Calu3 (cell line): ENCODE data around the gene SIPA1L3. TPM values are rescaled to one million over a fixed set of nuclear protein-coding genes. Genes with fewer than 3 reads are reported as not detected.

Source experiments
- BruUV-seq: library from RNA; stranded (reverse); fragments of 400-500 nt; replicated peaks from 2 replicates; lab custom pipeline; 2021; lab: Mats Ljungman, UMichigan
- CTCF ChIA-PET: fragments of 300-600 bp; sonication (Branson Sonifier 250); formaldehyde crosslinking; loops from one replicate; lab custom pipeline; 2022; ENCODE audit warnings: antibody characterized with exemption; lab: Charles Lee
- DNase-seq: peaks from one replicate; pipeline ENCODE4 v3.0.0; 2022
- H3K27ac Mint-ChIP-seq: one replicate; pipeline ENCODE4 v1.8.0; 2022; ENCODE audit warnings: mixed read lengths; ENCODE audit not compliant: unreplicated experiment
- H3K27me3 Mint-ChIP-seq: one replicate; pipeline ENCODE4 v1.8.0; 2022; ENCODE audit warnings: mixed read lengths; ENCODE audit not compliant: unreplicated experiment
- H3K36me3 Mint-ChIP-seq: one replicate; pipeline ENCODE4 v1.8.0; 2022; ENCODE audit warnings: mild to moderate bottlenecking, moderate library complexity, mixed read lengths; ENCODE audit not compliant: insufficient read depth, unreplicated experiment
- H3K4me1 Mint-ChIP-seq: one replicate; pipeline ENCODE4 v1.8.0; 2022; ENCODE audit warnings: mild to moderate bottlenecking, low read depth, mixed read lengths; ENCODE audit not compliant: unreplicated experiment
- H3K4me3 Mint-ChIP-seq: one replicate; pipeline ENCODE4 v1.8.0; 2022; ENCODE audit warnings: mild to moderate bottlenecking, low read depth, moderate library complexity, mixed read lengths; ENCODE audit not compliant: unreplicated experiment
- H3K9me3 Mint-ChIP-seq: one replicate; pipeline ENCODE4 v1.8.0; 2022; ENCODE audit warnings: low read depth, mixed read lengths; ENCODE audit not compliant: unreplicated experiment
- CTCF ChIP-seq: fragments of 200-600 bp; IDR thresholded peaks from one replicate; pipeline ENCODE4 v1.8.0; 2022; ENCODE audit warnings: antibody characterized with exemption; ENCODE audit not compliant: unreplicated experiment
- intact Hi-C: fragments of 100-400 bp; cut with micrococcal nuclease; formaldehyde crosslinking; loops from one replicate; pipeline ENCODE4 v1.10.0; 2022; ENCODE audit not compliant: unreplicated experiment
- total RNA-seq: library from RNA; stranded (reverse); gene quantifications from 2 replicates; pipeline ENCODE4 v1.2.3, GENCODE V29; 2022

SIPA1L3 gene
- total RNA-seq, 1 experiment from 2014 or later: 127 TPM

GRCh38 chr19:38191747-38192146 lies 284.7 kb downstream of the SIPA1L3 start:
- Mint-ChIP-seq H3K27ac (no peak overlapping the region), H3K36me3 (peaks cover 35% of the 10 kb centered on the region), H3K4me1 (no peaks in the 10 kb centered on the region), H3K27me3 (no peaks in the 10 kb centered on the region), H3K4me3 (no peak overlapping the region), H3K9me3 (peaks cover 2% of the 10 kb centered on the region)
- no peak for TF ChIP-seq CTCF
- intact Hi-C loops: no loop called here
- DNase-seq: no peak
- no TSS peak for BruUV-seq
- CTCF ChIA-PET: no interaction called here

- no peaks in the 10 kb centered on the region for H3K27me3 Mint-ChIP-seq
- H3K27ac Mint-ChIP-seq: no peak overlapping the region
- CTCF ChIA-PET: no interaction called here
- H3K9me3 Mint-ChIP-seq: peaks cover 2% of the 10 kb centered on the region
- no peak for TF ChIP-seq CTCF
- BruUV-seq: no TSS peak
- DNase-seq: no peak
- intact Hi-C loops: no loop called here
- H3K4me1 Mint-ChIP-seq: no peaks in the 10 kb centered on the region
- H3K4me3 Mint-ChIP-seq: no peak overlapping the region
- H3K36me3 Mint-ChIP-seq: peaks cover 45% of the 10 kb centered on the region
These were observed 286.4 kb downstream of the SIPA1L3 start for GRCh38 chr19:38193445-38193844.

- no peak for DNase-seq
- Mint-ChIP-seq H3K36me3 (peaks cover 49% of the 10 kb centered on the region), H3K9me3 (peaks cover 2% of the 10 kb centered on the region), H3K27ac (no peak overlapping the region), H3K4me3 (no peak overlapping the region), H3K4me1 (no peaks in the 10 kb centered on the region), H3K27me3 (no peaks in the 10 kb centered on the region)
- no TSS peak for BruUV-seq
- CTCF ChIA-PET: no interaction called here
- intact Hi-C loops: no loop called here
- TF ChIP-seq CTCF: no peak
These were observed 287.2 kb downstream of the SIPA1L3 start for GRCh38 chr19:38194061-38194701.

- H3K27ac Mint-ChIP-seq: no peak overlapping the region
- CTCF ChIA-PET: interaction anchor here (0.6 kb wide), 1 partner anchor 251 kb away, joined by 3 read pairs; no protein-coding TSS in a partner anchor
- intact Hi-C loops: no loop called here
These were observed 288.2 kb downstream of the SIPA1L3 start for GRCh38 chr19:38195237-38195636.

More at GRCh38 chr19:38195237-38195636, 288.2 kb downstream of the SIPA1L3 start:
- BruUV-seq: no TSS peak
- H3K4me3 Mint-ChIP-seq: no peak overlapping the region
- peaks cover 2% of the 10 kb centered on the region for H3K9me3 Mint-ChIP-seq
- DNase-seq: no peak
- no peak for TF ChIP-seq CTCF
- H3K36me3 Mint-ChIP-seq: peaks cover 49% of the 10 kb centered on the region
- H3K27me3 Mint-ChIP-seq: no peaks in the 10 kb centered on the region
- no peaks in the 10 kb centered on the region for H3K4me1 Mint-ChIP-seq
